ENCODE measurements around the gene SLC25A5. TPM values are rescaled to one million over a fixed set of nuclear protein-coding genes. Genes with fewer than 3 reads are reported as not detected.
"Not testable (repeated sequence)": the region's sequence is repeated elsewhere in the genome, so short reads cannot be mapped to it uniquely, and the experiment has no call there.

The SLC25A5 gene
- polyA plus RNA-seq, 1 experiment, result 292 TPM

GRCh38 chrX:119489212-119490074, 21.2 kb downstream of the SLC25A5 start:
- no peak overlapping the region for H3K4me3 ChIP-seq (ENCODE audit: low read depth, low read length)
- H3K36me3 ChIP-seq (ENCODE audit: control insufficient read depth, insufficient read depth, low read length), result no peaks in the 10 kb centered on the region
- no peak for DNase-seq (ENCODE audit: low read depth)
- no peaks in the 10 kb centered on the region for H3K27me3 ChIP-seq (ENCODE audit: control insufficient read depth, insufficient read depth, low read length)
- CTCF ChIA-PET, result interaction anchor here (0.7 to 6.6 kb wide), 12 partner anchors 9 to 260 kb away, joined by 3 to 62 read pairs (median 4); no protein-coding TSS in a partner anchor
- POLR2A ChIA-PET, result no interaction called here
- no peak for TF ChIP-seq CTCF (IDR thresholded peaks at IDR 0.05; ENCODE audit: insufficient read depth, low read depth, low read length)

- DNase-seq (ENCODE audit: low read depth), result no peak
- Histone ChIP-seq H3K27me3 (ENCODE audit: control insufficient read depth, insufficient read depth, low read length) (no peaks in the 10 kb centered on the region), H3K4me3 (ENCODE audit: low read depth, low read length) (no peak overlapping the region), H3K36me3 (ENCODE audit: control insufficient read depth, insufficient read depth, low read length) (no peaks in the 10 kb centered on the region)
- TF ChIP-seq CTCF (IDR thresholded peaks at IDR 0.05; ENCODE audit: insufficient read depth, low read depth, low read length), result no peak
- CTCF ChIA-PET, result no interaction called here
- POLR2A ChIA-PET, result no interaction called here
Measured at GRCh38 chrX:119492463-119492862, 24.2 kb downstream of the SLC25A5 start.

GRCh38 chrX:119493851-119494495, 25.7 kb downstream of the SLC25A5 start:
- H3K36me3 ChIP-seq (ENCODE audit: control insufficient read depth, insufficient read depth, low read length); H3K27me3 ChIP-seq (ENCODE audit: control insufficient read depth, insufficient read depth, low read length); DNase-seq (ENCODE audit: low read depth); H3K4me3 ChIP-seq (ENCODE audit: low read depth, low read length): not testable (repeated sequence)
- CTCF ChIA-PET, result interaction anchor here (0.9 to 5.2 kb wide), 3 partner anchors 13 to 19 kb away, joined by 4 to 26 read pairs (median 4); no protein-coding TSS in a partner anchor
- POLR2A ChIA-PET, result interaction anchor here (0.6 kb wide), 1 partner anchor 266 kb away, joined by 16 read pairs; no protein-coding TSS in a partner anchor

GRCh38 chrX:119495734-119496726, 27.8 kb downstream of the SLC25A5 start:
- POLR2A ChIA-PET, result no interaction called here
- CTCF ChIA-PET, result interaction anchor here (0.9 to 5.2 kb wide), 4 partner anchors 16 to 234 kb away, joined by 3 to 26 read pairs (median 3); no protein-coding TSS in a partner anchor

More at GRCh38 chrX:119495734-119496726, 27.8 kb downstream of the SLC25A5 start:
- TF ChIP-seq CTCF (IDR thresholded peaks at IDR 0.05; ENCODE audit: insufficient read depth, low read depth, low read length), result no peak
- no peak overlapping the region for H3K4me3 ChIP-seq (ENCODE audit: low read depth, low read length)
- H3K27me3 ChIP-seq (ENCODE audit: control insufficient read depth, insufficient read depth, low read length), result no peaks in the 10 kb centered on the region
- DNase-seq (ENCODE audit: low read depth), result no peak
- no peaks in the 10 kb centered on the region for H3K36me3 ChIP-seq (ENCODE audit: control insufficient read depth, insufficient read depth, low read length)
